Peyer's patch (tissue), 4 donors: ENCODE results near the gene SLC35F6. TPM values are rescaled to one million over a fixed set of nuclear protein-coding genes. Genes with fewer than 3 reads are reported as not detected.
"Not testable (repeated sequence)": the region's sequence is repeated elsewhere in the genome, so short reads cannot be mapped to it uniquely, and the experiment has no call there.

ENCODE experiments used
- DNase-seq, 3 donors: peaks; one replicate each; pipeline ENCODE4 v3.0.0-alpha.2; 2017 to 2019
- H3K27ac ChIP-seq, 4 donors: fragments of 200-600 bp; sonication (generic); one replicate each; pipeline ENCODE4 v1.5.1; 2016 to 2019
- H3K27me3 ChIP-seq, 2 donors: fragments of 200-600 bp; sonication (generic); one replicate each; pipeline ENCODE4 v1.5.1; 2019
- H3K36me3 ChIP-seq, 3 donors: fragments of 200-600 bp; sonication (generic); one replicate each; pipeline ENCODE4 v1.5.1; 2016 to 2019
- H3K4me1 ChIP-seq, 4 donors: fragments of 200-600 bp; sonication (generic); one replicate each; pipeline ENCODE4 v1.5.1; 2016 to 2019
- H3K4me3 ChIP-seq, 4 donors: fragments of 200-600 bp; sonication (generic); 1 replicate in 3 of 4; 2 replicates in 1 of 4; pipeline ENCODE4 v1.5.1; 2016 to 2019; ENCODE audit warnings: mild to moderate bottlenecking in 1 of 4
- H3K9me3 ChIP-seq, 4 donors: fragments of 200-600 bp; sonication (generic); one replicate each; pipeline ENCODE4 v1.5.1; 2016 to 2019; ENCODE audit warnings: mild to moderate bottlenecking in 1 of 4
- POLR2A ChIP-seq, 2 donors: fragments of 450-650 bp; IDR thresholded peaks; one replicate each; pipeline ENCODE4 v1.5.1; 2017; ENCODE audit warnings: antibody characterized with exemption in 2 of 2, mild to moderate bottlenecking in 2 of 2, moderate library complexity in 2 of 2
- total RNA-seq, 4 donors: library from RNA; depleted of rRNA; stranded (reverse); fragments of >200 nt; gene quantifications; one replicate each; pipeline ENCODE4 v1.1.0, GENCODE V29; 2016
- TF ChIP-seq, protein P1 (sequence below), 6 experiments: fragments of 450-650 bp in 4 of 6; fragments of 200-600 bp in 2 of 6; sonication (generic) in 1 of 6; IDR thresholded peaks; one replicate each; pipeline ENCODE4 v1.5.1; 2017 to 2019; ENCODE audit warnings: antibody characterized with exemption in 6 of 6, mild to moderate bottlenecking in 3 of 6, moderate library complexity in 1 of 6

SLC35F6 gene
- total RNA-seq, 4 donors from 2014 or later = 13.2 to 49.1 (median 38.1) TPM

DNA sequence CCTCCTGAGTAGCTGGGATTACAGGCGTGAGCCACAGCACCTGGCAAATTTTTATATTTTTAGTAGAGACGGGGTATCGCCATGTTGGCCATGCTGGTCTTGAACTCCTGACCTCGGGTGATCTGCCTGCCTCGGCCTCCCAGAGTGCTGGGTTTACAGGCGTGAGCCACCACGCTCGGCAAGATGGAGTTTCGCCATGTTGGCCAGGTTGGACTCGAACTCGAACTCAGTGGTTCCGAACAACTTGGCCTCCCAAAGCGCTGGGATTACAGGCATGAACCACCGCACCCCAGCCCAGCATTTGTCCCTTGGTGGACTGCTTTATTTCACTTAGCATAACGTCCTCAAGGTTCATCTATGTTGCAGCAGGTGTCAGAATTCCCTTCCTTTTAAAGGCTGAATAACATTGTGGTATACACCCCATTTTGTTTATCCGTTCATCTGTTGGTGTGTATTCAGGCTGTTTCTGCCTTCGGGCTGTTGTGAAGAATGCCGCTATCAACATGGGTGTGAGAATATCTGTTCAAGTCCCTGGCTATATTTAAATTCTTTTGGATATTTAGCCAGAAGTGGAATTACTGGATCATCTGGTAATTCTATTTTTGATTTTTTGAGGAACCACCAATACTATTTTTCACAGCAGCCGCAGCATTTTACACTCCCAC is 20.6 kb downstream of the SLC35F6 start:
- DNase-seq = no peak
- Histone ChIP-seq H3K27me3 (no peaks in the 10 kb centered on the region), H3K9me3 (no peaks in the 10 kb centered on the region), H3K27ac (no peak overlapping the region), H3K4me1 (no peaks in the 10 kb centered on the region), H3K4me3 (peak overlapping the region in 2 of 4 donors; percentile 72 to 74), H3K36me3 (peaks cover 0 to 14% (median 0%) of the 10 kb centered on the region in 3 donors)
- TF ChIP-seq POLR2A (IDR thresholded peaks at IDR 0.05) = no peak
- TF ChIP-seq, protein P1, sequence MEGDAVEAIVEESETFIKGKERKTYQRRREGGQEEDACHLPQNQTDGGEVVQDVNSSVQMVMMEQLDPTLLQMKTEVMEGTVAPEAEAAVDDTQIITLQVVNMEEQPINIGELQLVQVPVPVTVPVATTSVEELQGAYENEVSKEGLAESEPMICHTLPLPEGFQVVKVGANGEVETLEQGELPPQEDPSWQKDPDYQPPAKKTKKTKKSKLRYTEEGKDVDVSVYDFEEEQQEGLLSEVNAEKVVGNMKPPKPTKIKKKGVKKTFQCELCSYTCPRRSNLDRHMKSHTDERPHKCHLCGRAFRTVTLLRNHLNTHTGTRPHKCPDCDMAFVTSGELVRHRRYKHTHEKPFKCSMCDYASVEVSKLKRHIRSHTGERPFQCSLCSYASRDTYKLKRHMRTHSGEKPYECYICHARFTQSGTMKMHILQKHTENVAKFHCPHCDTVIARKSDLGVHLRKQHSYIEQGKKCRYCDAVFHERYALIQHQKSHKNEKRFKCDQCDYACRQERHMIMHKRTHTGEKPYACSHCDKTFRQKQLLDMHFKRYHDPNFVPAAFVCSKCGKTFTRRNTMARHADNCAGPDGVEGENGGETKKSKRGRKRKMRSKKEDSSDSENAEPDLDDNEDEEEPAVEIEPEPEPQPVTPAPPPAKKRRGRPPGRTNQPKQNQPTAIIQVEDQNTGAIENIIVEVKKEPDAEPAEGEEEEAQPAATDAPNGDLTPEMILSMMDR (IDR thresholded peaks at IDR 0.05) = no peak

DNA sequence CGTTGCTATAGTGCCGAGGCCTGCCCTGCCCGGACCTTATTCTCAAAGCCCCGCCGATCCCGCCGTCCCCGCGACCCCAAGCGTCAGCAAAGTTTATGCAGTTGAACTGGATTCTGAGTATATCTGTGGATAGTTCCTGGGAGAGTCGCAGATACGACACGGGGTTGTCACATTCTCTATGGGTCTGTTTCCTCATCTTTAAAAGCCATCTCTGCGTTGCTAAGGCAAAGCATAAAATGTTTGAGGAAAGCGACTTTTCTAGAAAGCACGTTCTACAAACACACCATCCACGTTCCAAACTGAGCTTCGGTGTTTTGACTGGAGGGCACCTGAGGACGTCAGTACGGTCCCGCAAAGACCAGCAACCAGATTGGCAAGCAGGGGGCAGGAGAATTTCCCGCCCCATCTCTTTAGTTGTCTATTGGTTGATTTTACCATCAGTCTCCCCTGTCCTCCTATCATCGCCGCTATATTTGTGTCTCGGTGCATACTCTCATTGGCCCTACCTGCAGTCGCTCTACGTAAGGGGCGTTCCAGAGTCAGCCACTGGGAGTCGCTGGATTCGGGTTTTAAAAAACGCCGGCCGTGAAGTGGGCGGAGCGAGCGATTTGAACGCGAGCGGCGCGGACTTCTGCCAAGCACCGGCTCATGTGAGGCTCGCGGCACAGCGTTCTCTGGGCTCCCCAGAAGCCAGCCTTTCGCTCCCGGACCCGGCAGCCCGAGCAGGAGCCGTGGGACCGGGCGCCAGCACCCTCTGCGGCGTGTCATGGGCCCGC is 21.5 kb downstream of the SLC35F6 start, which contains the start of gene CENPA:
Gene CENPA (plus strand): TSS at position 626 of the 776 bp plus-strand sequence. CDS start 141 bp downstream, at position 767.
- H3K27ac ChIP-seq = peak within 1 kb of the TSS in 3 of 4 donors; percentile 6 to 62 (median 40)
- peak within 1 kb of the TSS; percentile 61 to 74 (median 71) for H3K4me3 ChIP-seq
- peaks cover 0 to 4% (median 0%) of the 10 kb centered on the region in 3 donors for H3K36me3 ChIP-seq
- no peaks in the 10 kb centered on the region for H3K9me3 ChIP-seq
- peak in 1 of 2 donors; percentile 2 for TF ChIP-seq POLR2A (IDR thresholded peaks at IDR 0.05)
- TF ChIP-seq, protein P1 (IDR thresholded peaks at IDR 0.05) = peak; percentile 32 to 66 (median 46)
- no peaks in the 10 kb centered on the region for H3K4me1 ChIP-seq
- peak; percentile 95 to 99 (median 97) for DNase-seq
- H3K27me3 ChIP-seq = no peaks in the 10 kb centered on the region

DNA sequence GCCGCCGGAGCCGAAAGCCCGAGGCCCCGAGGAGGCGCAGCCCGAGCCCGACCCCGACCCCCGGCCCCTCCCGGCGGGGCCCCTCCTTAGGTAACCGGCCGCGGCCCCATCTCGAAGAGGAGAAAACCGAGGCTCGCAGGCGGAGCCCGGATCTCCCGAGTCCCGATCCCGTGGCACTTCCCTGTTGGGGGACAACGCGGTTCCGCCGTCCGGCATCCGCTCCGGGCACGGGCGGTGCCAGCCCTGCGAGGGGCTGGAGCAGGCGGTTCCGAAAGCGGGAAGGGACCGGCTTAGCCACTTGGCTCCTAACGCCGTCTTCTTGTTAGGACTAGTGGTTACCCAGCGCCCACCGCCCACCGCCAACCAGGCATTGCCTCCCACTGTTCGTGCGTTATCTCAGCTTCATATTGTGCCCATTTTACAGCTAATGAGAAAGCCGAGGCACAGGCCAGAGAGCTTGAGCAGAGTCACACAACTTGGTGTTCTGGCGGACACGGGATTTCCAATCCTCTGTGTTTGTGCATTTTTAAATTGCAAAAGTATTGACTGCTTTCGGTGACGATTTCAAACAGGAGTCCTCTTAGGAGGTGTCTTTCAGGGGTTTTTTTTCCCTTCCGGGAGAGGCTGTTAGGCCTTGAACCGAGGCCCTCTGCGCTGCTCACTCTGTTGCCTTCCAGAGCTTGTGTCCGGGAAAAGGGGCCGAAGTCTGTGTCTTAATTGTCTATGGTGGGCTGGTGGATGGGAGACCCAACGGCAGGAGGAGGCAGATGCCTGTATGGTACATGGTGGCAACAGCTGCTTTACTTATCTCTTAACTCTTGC is 22.3 kb downstream of the SLC35F6 start:
- Histone ChIP-seq H3K36me3 (no peaks in the 10 kb centered on the region), H3K27me3 (no peaks in the 10 kb centered on the region), H3K4me3 (peak overlapping the region; percentile 61 to 74 (median 71)), H3K9me3 (no peaks in the 10 kb centered on the region), H3K4me1 (no peaks in the 10 kb centered on the region), H3K27ac (no peak overlapping the region)
- TF ChIP-seq, protein P1 (IDR thresholded peaks at IDR 0.05) = no peak
- no peak for TF ChIP-seq POLR2A (IDR thresholded peaks at IDR 0.05)
- DNase-seq = no peak

DNA sequence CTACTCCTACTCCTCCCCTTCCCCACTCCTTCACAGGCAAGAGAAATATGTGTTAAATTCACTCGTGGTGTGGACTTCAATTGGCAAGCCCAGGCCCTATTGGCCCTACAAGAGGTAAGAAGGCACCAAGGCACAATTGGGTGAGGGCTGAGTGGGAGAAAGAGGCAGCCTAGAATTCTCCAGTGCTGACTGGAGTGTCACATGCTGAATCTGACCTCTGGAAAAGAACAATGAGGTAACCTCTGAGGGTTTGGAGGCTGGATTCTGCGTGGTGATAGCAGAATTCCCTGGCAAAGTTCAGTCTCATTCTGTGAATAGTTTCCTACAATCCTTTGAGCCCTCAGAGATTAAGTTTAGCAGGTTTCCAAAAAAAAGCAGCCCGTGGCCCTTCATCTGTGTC is 28.6 kb downstream of the SLC35F6 start:
- DNase-seq = no peak
- H3K36me3 ChIP-seq = no peaks in the 10 kb centered on the region
- H3K27ac ChIP-seq = no peak overlapping the region
- no peak for TF ChIP-seq POLR2A (IDR thresholded peaks at IDR 0.05)
- H3K4me1 ChIP-seq = no peaks in the 10 kb centered on the region
- no peaks in the 10 kb centered on the region for H3K9me3 ChIP-seq
- no peak overlapping the region for H3K4me3 ChIP-seq
- H3K27me3 ChIP-seq = no peaks in the 10 kb centered on the region

DNA sequence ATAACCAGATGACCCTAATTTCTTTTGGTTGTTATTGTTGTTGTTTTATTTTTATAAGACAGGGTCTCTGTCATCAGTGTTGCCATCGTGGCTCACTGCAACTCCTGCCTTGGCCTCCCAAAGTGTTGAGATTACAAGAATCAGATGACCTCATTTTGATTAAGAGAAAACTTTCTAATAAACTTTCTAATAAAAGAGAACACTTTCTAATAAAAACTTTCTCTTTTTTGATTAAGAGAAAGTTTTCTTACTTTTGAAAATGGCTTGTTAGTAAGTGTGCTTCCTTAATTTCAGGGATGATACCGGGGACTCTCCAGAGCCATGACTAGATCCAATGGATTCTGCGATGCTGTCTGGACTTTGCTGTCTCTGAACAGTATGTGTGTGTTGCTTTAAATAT is 29.4 kb downstream of the SLC35F6 start:
- Histone ChIP-seq H3K4me3 (no peak overlapping the region), H3K36me3 (no peaks in the 10 kb centered on the region), H3K27me3 (no peaks in the 10 kb centered on the region), H3K9me3 (no peaks in the 10 kb centered on the region), H3K4me1 (no peaks in the 10 kb centered on the region), H3K27ac (no peak overlapping the region)
- no peak for DNase-seq
- no peak for TF ChIP-seq POLR2A (IDR thresholded peaks at IDR 0.05)
- TF ChIP-seq, protein P1 (IDR thresholded peaks at IDR 0.05) = no peak

DNA sequence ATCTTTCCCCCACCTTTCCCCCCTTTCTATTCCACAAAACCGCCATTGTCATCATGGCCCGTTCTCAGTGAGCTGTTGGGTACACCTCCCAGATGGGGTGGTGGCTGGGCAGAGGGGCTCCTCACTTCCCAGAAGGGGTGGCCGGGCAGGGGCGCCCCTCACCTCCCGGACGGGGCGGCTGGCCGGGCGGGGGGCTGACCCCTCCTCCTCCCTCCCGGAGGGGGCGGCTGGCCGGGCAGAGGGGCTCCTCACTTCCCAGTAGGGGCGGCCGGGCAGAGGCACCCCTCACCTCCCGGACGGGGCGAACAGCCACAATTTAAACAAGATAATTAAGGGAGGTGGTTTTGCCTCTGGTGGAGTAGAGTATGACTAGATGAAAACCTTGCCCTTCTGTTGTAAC is 31.1 kb downstream of the SLC35F6 start:
- H3K4me1 ChIP-seq, H3K27me3 ChIP-seq, H3K9me3 ChIP-seq, H3K27ac ChIP-seq, H3K4me3 ChIP-seq, H3K36me3 ChIP-seq, DNase-seq: not testable (repeated sequence)
